Suprapubic skin (tissue), 4 donors: ENCODE measurements around the gene MYH11. TPM values are rescaled to one million over a fixed set of nuclear protein-coding genes. Genes with fewer than 3 reads are reported as not detected.
"Not testable (repeated sequence)": the region's sequence is repeated elsewhere in the genome, so short reads cannot be mapped to it uniquely, and the experiment has no call there.

Source experiments
- DNase-seq, 2 donors: peaks; one replicate each; pipeline ENCODE4 v3.0.0-alpha.2; 2019; ENCODE audit warnings: low spot score in 2 of 2
- H3K27ac ChIP-seq: fragments of 200-600 bp; sonication (generic); one replicate; pipeline ENCODE4 v1.5.1; 2019
- H3K27me3 ChIP-seq: fragments of 200-600 bp; sonication (generic); one replicate; pipeline ENCODE4 v1.5.1; 2019
- H3K36me3 ChIP-seq: fragments of 200-600 bp; sonication (generic); one replicate; pipeline ENCODE4 v1.5.1; 2019
- H3K4me1 ChIP-seq: fragments of 200-600 bp; sonication (generic); one replicate; pipeline ENCODE4 v1.5.1; 2019
- H3K4me3 ChIP-seq: fragments of 200-600 bp; sonication (generic); one replicate; pipeline ENCODE4 v1.5.1; 2019; ENCODE audit warnings: mild to moderate bottlenecking
- H3K9me3 ChIP-seq: fragments of 200-600 bp; sonication (generic); one replicate; pipeline ENCODE4 v1.5.1; 2019
- CTCF ChIP-seq, 2 donors: fragments of 200-600 bp in 1 of 2; fragments of 450-650 bp in 1 of 2; sonication (generic) in 1 of 2; IDR thresholded peaks; one replicate each; pipeline ENCODE4 v1.5.1; 2016 to 2019; ENCODE audit warnings: antibody characterized with exemption in 2 of 2, mild to moderate bottlenecking in 1 of 2, moderate library complexity in 1 of 2
- EP300 ChIP-seq: sonication (generic); formaldehyde crosslinking; IDR thresholded peaks from one replicate; pipeline ENCODE4 v1.6.1; 2017; ENCODE audit warnings: antibody characterized with exemption
- POLR2A ChIP-seq, 2 donors: fragments of 450-650 bp; IDR thresholded peaks; one replicate each; pipeline ENCODE4 v1.6.1; 2017; ENCODE audit warnings: antibody characterized with exemption in 2 of 2, mild to moderate bottlenecking in 2 of 2, moderate library complexity in 2 of 2
- POLR2AphosphoS5 ChIP-seq, 3 donors: sonication (generic); formaldehyde crosslinking; IDR thresholded peaks; one replicate each; pipeline ENCODE4 v1.6.1; 2017; ENCODE audit warnings: antibody characterized with exemption in 3 of 3
- WGBS: methylation state at CpG from one replicate; pipeline ENCODE4 v1.1.5; 2018; 5-methylcytosine and 5-hydroxymethylcytosine counted together
- total RNA-seq, 4 donors: library from RNA; depleted of rRNA; stranded (reverse); fragments of >200 nt; gene quantifications; one replicate each; pipeline ENCODE4 v1.1.0, GENCODE V29; 2016

The MYH11 gene
- total RNA-seq, 4 donors from 2014 or later: 24.2 to 54.8 (median 36.0) TPM

- TF ChIP-seq POLR2A (IDR thresholded peaks at IDR 0.05) (no peak), POLR2AphosphoS5 (IDR thresholded peaks at IDR 0.05) (no peak)
- no peaks in the 10 kb centered on the region for H3K27me3 ChIP-seq
- no peak overlapping the region for H3K4me3 ChIP-seq
- H3K4me1 ChIP-seq: peaks cover 9% of the 10 kb centered on the region
- peaks cover 5% of the 10 kb centered on the region for H3K9me3 ChIP-seq
- no peak for DNase-seq
- no peak overlapping the region for H3K27ac ChIP-seq
- H3K36me3 ChIP-seq: no peaks in the 10 kb centered on the region
Observed at GRCh38 chr16:15816228-15816627, 40.6 kb downstream of the MYH11 start.

- H3K27ac ChIP-seq, H3K36me3 ChIP-seq, H3K4me3 ChIP-seq, H3K9me3 ChIP-seq: not testable (repeated sequence)
- WGBS: 51% methylated on average over 3 of the region's 3 CpGs
- H3K27me3 ChIP-seq: peaks cover 11% of the 10 kb centered on the region
- peaks cover 15% of the 10 kb centered on the region for H3K4me1 ChIP-seq
- peak in 1 of 2 donors; percentile 7 for DNase-seq
Observed at GRCh38 chr16:15812401-15812750, 44.5 kb downstream of the MYH11 start.

GRCh38 chr16:15811481-15812400, 45.1 kb downstream of the MYH11 start:
- DNase-seq: no peak
- Histone ChIP-seq H3K27ac (no peak overlapping the region), H3K27me3 (peaks cover 14% of the 10 kb centered on the region), H3K36me3 (no peaks in the 10 kb centered on the region), H3K9me3 (peaks cover 5% of the 10 kb centered on the region), H3K4me3 (no peak overlapping the region), H3K4me1 (peaks cover 15% of the 10 kb centered on the region)
- TF ChIP-seq POLR2A (IDR thresholded peaks at IDR 0.05): no peak
- TF ChIP-seq CTCF (IDR thresholded peaks at IDR 0.05): no peak
- no peak for TF ChIP-seq POLR2AphosphoS5 (IDR thresholded peaks at IDR 0.05)
- no peak for TF ChIP-seq EP300
- 22% methylated on average over 13 of the region's 13 CpGs for WGBS

DNA sequence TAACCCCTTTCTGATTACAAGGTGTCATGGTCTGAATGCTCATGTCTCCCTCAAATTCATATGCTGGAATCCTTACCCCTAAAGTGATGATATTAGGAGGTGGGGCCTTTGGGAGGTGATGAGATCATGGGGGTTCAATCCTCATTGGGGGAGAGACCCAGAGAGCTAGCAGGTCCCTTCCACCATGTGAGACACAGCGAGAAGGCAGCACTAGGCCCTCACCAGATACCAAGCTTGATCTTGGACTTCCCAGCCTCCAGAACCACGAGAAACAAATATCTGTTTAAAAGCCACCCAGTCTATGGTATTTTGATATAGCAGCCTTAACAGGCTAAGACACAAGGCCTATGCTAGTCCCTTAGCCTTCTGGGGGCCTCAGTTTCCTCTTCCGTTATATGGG, 45.9 kb downstream of the MYH11 start:
- Histone ChIP-seq H3K36me3 (no peaks in the 10 kb centered on the region), H3K4me1 (peaks cover 15% of the 10 kb centered on the region), H3K27ac (no peak overlapping the region), H3K27me3 (peaks cover 14% of the 10 kb centered on the region), H3K4me3 (no peak overlapping the region), H3K9me3 (peaks cover under 1% of the 10 kb centered on the region)
- WGBS: 92% methylated on average over 3 of the region's 3 CpGs
- TF ChIP-seq CTCF (IDR thresholded peaks at IDR 0.05): no peak
- TF ChIP-seq POLR2A (IDR thresholded peaks at IDR 0.05): no peak
- no peak for TF ChIP-seq POLR2AphosphoS5 (IDR thresholded peaks at IDR 0.05)
- no peak for TF ChIP-seq EP300
- no peak for DNase-seq

DNA sequence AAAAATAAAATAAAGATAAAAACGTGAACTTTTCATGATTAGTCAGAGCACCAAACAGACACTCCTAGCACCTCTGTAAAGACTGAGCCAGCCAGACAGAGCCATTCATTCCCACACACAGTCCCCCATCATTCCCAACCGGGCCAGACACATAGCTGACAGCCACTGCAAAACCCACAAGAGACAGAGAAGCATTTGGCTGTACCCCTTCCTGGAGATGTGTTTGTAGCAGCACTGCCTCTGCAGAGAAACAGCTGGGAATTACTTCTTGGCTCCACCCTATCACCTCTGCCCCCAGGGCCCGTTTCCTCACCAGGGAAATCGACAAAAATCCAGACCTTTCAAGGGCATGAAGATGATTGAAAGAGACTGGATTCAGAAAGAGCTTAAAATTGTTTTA, 46.4 kb downstream of the MYH11 start:
- WGBS: 37% methylated on average over 4 of the region's 4 CpGs
- Histone ChIP-seq H3K4me3 (no peak overlapping the region), H3K27me3 (peaks cover 14% of the 10 kb centered on the region), H3K36me3 (no peaks in the 10 kb centered on the region), H3K27ac (no peak overlapping the region), H3K4me1 (peaks cover 15% of the 10 kb centered on the region), H3K9me3 (no peaks in the 10 kb centered on the region)
- DNase-seq: no peak
- TF ChIP-seq CTCF (IDR thresholded peaks at IDR 0.05) (no peak), POLR2AphosphoS5 (IDR thresholded peaks at IDR 0.05) (no peak), POLR2A (IDR thresholded peaks at IDR 0.05) (no peak), EP300 (no peak)

- H3K4me3 ChIP-seq, DNase-seq, H3K36me3 ChIP-seq, H3K9me3 ChIP-seq, H3K27ac ChIP-seq: not testable (repeated sequence)
- Histone ChIP-seq H3K27me3 (peaks cover 14% of the 10 kb centered on the region), H3K4me1 (peaks cover 15% of the 10 kb centered on the region)
- 84% methylated on average over 7 of the region's 7 CpGs for WGBS
Observed at GRCh38 chr16:15809297-15809696, 47.5 kb downstream of the MYH11 start.
